ENCODE measurements around the gene MYO5B. TPM values are rescaled to one million over a fixed set of nuclear protein-coding genes. Genes with fewer than 3 reads are reported as not detected.

MYO5B gene
- total RNA-seq, 4 donors from 2014 or later = 105 to 213 (median 183) TPM

DNA sequence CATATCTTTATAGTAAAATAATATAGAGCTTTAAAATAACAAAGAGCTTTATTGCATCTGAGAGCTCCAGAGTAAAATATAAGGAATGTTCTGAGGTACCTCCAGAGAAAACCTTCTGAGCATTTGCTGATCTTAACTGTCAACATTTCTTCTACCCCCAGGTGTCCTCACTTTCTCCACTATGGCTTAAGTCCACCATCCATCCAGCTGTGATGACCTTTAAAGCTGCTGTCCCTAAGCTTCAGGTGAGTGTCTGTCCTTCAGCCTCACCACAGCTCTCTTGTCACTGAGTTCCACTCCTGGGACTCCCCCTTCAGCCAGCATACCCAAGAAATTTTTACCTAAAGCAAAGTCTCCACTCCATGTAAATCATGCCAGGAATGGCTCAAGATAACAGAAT is 137.9 kb downstream of the MYO5B start:
- H3K27ac ChIP-seq = no peak overlapping the region
- DNase-seq = no peak
- H3K36me3 ChIP-seq = no peaks in the 10 kb centered on the region
- no peaks in the 10 kb centered on the region for H3K9me3 ChIP-seq
- TF ChIP-seq, protein P1, sequence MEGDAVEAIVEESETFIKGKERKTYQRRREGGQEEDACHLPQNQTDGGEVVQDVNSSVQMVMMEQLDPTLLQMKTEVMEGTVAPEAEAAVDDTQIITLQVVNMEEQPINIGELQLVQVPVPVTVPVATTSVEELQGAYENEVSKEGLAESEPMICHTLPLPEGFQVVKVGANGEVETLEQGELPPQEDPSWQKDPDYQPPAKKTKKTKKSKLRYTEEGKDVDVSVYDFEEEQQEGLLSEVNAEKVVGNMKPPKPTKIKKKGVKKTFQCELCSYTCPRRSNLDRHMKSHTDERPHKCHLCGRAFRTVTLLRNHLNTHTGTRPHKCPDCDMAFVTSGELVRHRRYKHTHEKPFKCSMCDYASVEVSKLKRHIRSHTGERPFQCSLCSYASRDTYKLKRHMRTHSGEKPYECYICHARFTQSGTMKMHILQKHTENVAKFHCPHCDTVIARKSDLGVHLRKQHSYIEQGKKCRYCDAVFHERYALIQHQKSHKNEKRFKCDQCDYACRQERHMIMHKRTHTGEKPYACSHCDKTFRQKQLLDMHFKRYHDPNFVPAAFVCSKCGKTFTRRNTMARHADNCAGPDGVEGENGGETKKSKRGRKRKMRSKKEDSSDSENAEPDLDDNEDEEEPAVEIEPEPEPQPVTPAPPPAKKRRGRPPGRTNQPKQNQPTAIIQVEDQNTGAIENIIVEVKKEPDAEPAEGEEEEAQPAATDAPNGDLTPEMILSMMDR (IDR thresholded peaks at IDR 0.05) = peak in 1 of 6 experiments; percentile 15
- TF ChIP-seq POLR2A (IDR thresholded peaks at IDR 0.05) = no peak
- H3K4me1 ChIP-seq = no peaks in the 10 kb centered on the region
- H3K4me3 ChIP-seq = no peak overlapping the region
- H3K27me3 ChIP-seq = no peaks in the 10 kb centered on the region

DNA sequence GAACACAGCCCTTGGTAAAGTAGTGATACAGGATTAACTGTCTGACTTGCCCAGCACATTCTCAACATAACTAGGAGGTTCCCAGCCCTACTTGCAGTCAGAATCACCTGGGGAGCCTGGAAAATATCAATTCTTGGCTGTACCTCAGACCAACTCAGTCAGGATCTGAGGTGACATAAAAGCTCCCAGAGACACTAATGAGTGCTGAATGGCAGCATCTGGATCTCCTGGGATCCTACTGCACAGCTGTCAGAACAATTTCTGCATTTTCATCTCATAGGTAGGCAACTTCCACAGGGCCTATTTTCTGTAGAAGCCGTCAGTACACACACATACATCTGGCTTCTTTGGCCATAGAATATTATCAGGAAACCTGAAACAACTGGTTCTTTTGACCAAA is 138.8 kb downstream of the MYO5B start:
- TF ChIP-seq POLR2A (IDR thresholded peaks at IDR 0.05) = no peak
- TF ChIP-seq, protein P1 (IDR thresholded peaks at IDR 0.05) = no peak
- H3K36me3 ChIP-seq = no peaks in the 10 kb centered on the region
- no peak overlapping the region for H3K27ac ChIP-seq
- no peaks in the 10 kb centered on the region for H3K9me3 ChIP-seq
- H3K4me1 ChIP-seq = no peaks in the 10 kb centered on the region
- no peak overlapping the region for H3K4me3 ChIP-seq
- no peaks in the 10 kb centered on the region for H3K27me3 ChIP-seq
- DNase-seq = no peak

- no peaks in the 10 kb centered on the region for H3K36me3 ChIP-seq
- no peak overlapping the region for H3K27ac ChIP-seq
- H3K27me3 ChIP-seq = no peaks in the 10 kb centered on the region
- H3K4me3 ChIP-seq = no peak overlapping the region
- no peaks in the 10 kb centered on the region for H3K9me3 ChIP-seq
- DNase-seq = no peak
- TF ChIP-seq, protein P1 (IDR thresholded peaks at IDR 0.05) = no peak
- TF ChIP-seq POLR2A (IDR thresholded peaks at IDR 0.05) = no peak
- H3K4me1 ChIP-seq = no peaks in the 10 kb centered on the region
Observed at GRCh38 chr18:50055488-50055887, 139.5 kb downstream of the MYO5B start.

GRCh38 chr18:50053111-50053510 is 141.8 kb downstream of the MYO5B start:
- no peaks in the 10 kb centered on the region for H3K36me3 ChIP-seq
- H3K27ac ChIP-seq = no peak overlapping the region
- DNase-seq = no peak
- no peaks in the 10 kb centered on the region for H3K27me3 ChIP-seq
- no peaks in the 10 kb centered on the region for H3K4me1 ChIP-seq
- TF ChIP-seq POLR2A (IDR thresholded peaks at IDR 0.05) = no peak
- TF ChIP-seq, protein P1 (IDR thresholded peaks at IDR 0.05) = no peak
- H3K9me3 ChIP-seq = no peaks in the 10 kb centered on the region
- H3K4me3 ChIP-seq = no peak overlapping the region

DNA sequence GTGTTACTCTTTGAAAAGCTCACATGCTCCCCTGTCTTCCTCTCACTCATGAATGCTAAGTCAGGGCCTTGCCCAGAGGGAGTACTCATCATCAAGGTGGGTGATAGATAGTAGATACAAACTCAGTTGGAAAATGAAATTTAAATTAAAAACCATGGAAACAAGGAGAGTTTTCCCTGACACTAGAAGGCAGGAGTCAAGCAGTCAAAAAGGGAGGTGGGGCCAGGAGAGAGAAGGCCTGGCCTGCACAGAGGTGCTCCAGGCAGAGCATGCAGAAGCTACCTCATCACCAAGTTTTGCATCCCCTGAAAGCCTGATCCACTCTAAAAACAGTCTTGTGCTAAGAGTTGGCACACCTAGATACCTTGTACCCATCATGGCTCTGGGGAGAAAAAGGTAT is 143.7 kb downstream of the MYO5B start:
- Histone ChIP-seq H3K27me3 (no peaks in the 10 kb centered on the region), H3K27ac (no peak overlapping the region)
- DNase-seq = no peak

More for the DNA sequence above, 143.7 kb downstream of the MYO5B start:
- no peaks in the 10 kb centered on the region for H3K4me1 ChIP-seq
- no peaks in the 10 kb centered on the region for H3K9me3 ChIP-seq
- no peaks in the 10 kb centered on the region for H3K36me3 ChIP-seq
- TF ChIP-seq POLR2A (IDR thresholded peaks at IDR 0.05) = no peak
- TF ChIP-seq, protein P1 (IDR thresholded peaks at IDR 0.05) = peak in 2 of 6 experiments; percentile 10 to 27
- H3K4me3 ChIP-seq = no peak overlapping the region

All from Peyer's patch (tissue), 4 donors.